Ascending aorta (tissue), 2 donors: ENCODE results near the gene RFTN1. TPM values are rescaled to one million over a fixed set of nuclear protein-coding genes. Genes with fewer than 3 reads are reported as not detected.

ENCODE experiments used
- DNase-seq, 2 donors: peaks; one replicate each; pipeline ENCODE4 v3.0.0-alpha.2; 2019; ENCODE audit warnings: low spot score in 2 of 2
- H3K27ac ChIP-seq, 2 donors: fragments of 200-600 bp; sonication (generic); one replicate each; pipeline ENCODE4 v1.5.1; 2016 to 2017; ENCODE audit warnings: mild to moderate bottlenecking in 1 of 2
- H3K27me3 ChIP-seq: fragments of 200-600 bp; sonication (generic); one replicate; pipeline ENCODE4 v1.5.1; 2017
- H3K36me3 ChIP-seq, 2 donors: fragments of 200-600 bp; sonication (generic); one replicate each; pipeline ENCODE4 v1.5.1; 2016
- H3K4me1 ChIP-seq, 2 donors: fragments of 200-600 bp; sonication (generic); one replicate each; pipeline ENCODE4 v1.5.1; 2016 to 2017; ENCODE audit warnings: mild to moderate bottlenecking in 1 of 2
- H3K4me3 ChIP-seq, 2 donors: fragments of 200-600 bp; sonication (generic); one replicate each; pipeline ENCODE4 v1.5.1; 2016 to 2017; ENCODE audit warnings: mild to moderate bottlenecking in 1 of 2
- H3K9me3 ChIP-seq, 2 donors: fragments of 200-600 bp; sonication (generic); one replicate each; pipeline ENCODE4 v1.5.1; 2016
- intact Hi-C: fragments of 100-400 bp; cut with DNase I; formaldehyde crosslinking; loops from one replicate; pipeline ENCODE4 v1.15.1; 2023
- total RNA-seq: library from RNA; depleted of rRNA; stranded (reverse); fragments of >200 nt; gene quantifications from one replicate; pipeline ENCODE4 v1.1.0, GENCODE V29; 2016
- TF ChIP-seq, protein P1 (sequence below), 3 experiments: fragments of 200-600 bp in 2 of 3; fragments of 450-650 bp in 1 of 3; sonication (generic) in 2 of 3; IDR thresholded peaks; one replicate each; pipeline ENCODE4 v1.5.1; 2016 to 2019; ENCODE audit warnings: antibody characterized with exemption in 3 of 3, mild to moderate bottlenecking in 1 of 3, moderate library complexity in 1 of 3

The RFTN1 gene
- total RNA-seq, 1 donor from 2014 or later = 72.6 TPM

DNA sequence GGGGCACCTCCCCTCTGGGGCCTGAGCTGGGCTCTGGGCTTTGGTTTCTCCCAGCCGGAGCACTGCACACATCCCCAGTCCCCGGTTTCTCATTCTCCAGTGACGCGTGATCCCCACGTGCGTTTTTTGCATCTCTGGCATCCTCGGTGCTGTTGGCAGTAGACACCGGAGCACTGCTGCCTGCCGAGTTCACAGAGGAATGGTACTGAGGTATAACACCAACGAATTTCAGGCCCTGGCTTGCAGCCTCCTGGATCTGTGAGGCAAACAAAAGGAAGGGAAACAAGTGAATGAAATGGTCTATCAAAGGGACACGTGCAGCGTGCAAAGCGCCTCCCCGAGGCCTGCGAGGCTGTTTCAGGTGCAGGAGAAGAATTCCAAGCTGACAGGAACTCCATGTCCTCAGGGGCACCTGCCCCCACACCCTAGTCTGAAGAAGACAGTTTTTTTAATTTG, 135.6 kb downstream of the RFTN1 start:
- intact Hi-C loops = no loop called here
- H3K9me3 ChIP-seq = no peaks in the 10 kb centered on the region
- peak overlapping the region; percentile 15 to 20 for H3K27ac ChIP-seq
- no peak for DNase-seq
- peaks cover 0 to 14% of the 10 kb centered on the region in 2 donors for H3K4me1 ChIP-seq
- no peak overlapping the region for H3K4me3 ChIP-seq
- TF ChIP-seq, protein P1, sequence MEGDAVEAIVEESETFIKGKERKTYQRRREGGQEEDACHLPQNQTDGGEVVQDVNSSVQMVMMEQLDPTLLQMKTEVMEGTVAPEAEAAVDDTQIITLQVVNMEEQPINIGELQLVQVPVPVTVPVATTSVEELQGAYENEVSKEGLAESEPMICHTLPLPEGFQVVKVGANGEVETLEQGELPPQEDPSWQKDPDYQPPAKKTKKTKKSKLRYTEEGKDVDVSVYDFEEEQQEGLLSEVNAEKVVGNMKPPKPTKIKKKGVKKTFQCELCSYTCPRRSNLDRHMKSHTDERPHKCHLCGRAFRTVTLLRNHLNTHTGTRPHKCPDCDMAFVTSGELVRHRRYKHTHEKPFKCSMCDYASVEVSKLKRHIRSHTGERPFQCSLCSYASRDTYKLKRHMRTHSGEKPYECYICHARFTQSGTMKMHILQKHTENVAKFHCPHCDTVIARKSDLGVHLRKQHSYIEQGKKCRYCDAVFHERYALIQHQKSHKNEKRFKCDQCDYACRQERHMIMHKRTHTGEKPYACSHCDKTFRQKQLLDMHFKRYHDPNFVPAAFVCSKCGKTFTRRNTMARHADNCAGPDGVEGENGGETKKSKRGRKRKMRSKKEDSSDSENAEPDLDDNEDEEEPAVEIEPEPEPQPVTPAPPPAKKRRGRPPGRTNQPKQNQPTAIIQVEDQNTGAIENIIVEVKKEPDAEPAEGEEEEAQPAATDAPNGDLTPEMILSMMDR (IDR thresholded peaks at IDR 0.05) = no peak
- H3K36me3 ChIP-seq = peaks cover 4 to 27% of the 10 kb centered on the region in 2 donors
- H3K27me3 ChIP-seq = no peaks in the 10 kb centered on the region

DNA sequence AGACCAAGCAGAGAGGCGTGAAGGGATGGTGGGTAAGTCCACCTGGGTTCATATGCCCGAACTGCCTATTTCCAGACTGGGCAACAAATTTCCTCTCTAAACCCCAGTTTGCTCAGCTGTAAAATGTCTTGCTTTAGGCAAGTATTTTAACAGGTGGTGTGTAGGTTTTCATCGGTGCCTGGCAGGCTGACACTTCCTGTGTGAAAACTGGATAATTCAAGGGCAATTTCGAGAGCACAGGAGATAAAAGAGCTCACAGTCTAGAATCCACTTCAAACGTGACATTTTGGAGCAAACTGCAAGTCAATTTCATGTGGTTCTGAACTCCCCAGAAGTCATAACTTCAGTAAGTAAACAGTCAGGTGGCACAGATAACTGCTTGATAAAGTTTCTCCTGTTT, 136.3 kb downstream of the RFTN1 start:
- Histone ChIP-seq H3K27ac (peak overlapping the region in 1 of 2 donors; percentile 15), H3K4me3 (no peak overlapping the region), H3K9me3 (no peaks in the 10 kb centered on the region), H3K36me3 (peaks cover 4 to 27% of the 10 kb centered on the region in 2 donors), H3K4me1 (peaks cover 0 to 20% of the 10 kb centered on the region in 2 donors), H3K27me3 (no peaks in the 10 kb centered on the region)
- TF ChIP-seq, protein P1 (IDR thresholded peaks at IDR 0.05) = no peak
- DNase-seq = no peak
- intact Hi-C loops = no loop called here

DNA sequence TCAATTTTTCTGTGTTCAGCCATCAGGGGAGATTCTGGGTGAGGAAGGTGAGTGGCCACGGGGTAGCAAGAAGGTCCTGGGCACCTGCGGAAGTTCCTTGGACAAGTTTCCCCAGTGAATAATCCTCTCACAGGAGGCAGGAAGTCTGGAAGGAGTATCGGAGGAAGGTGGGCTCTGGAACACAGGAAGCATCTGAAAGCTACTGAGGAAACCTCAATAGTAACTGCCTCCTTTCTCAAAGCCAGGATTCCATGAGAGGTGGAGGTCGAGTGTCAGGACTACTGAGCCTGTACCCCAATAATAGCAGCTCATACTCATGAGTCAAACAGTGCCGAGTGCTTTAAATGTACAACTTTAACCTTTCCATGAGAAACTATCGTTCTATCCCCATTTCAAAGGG, 137.6 kb downstream of the RFTN1 start:
- peaks cover 4 to 27% of the 10 kb centered on the region in 2 donors for H3K36me3 ChIP-seq
- intact Hi-C loops = no loop called here
- peak overlapping the region; percentile 36 to 75 for H3K27ac ChIP-seq
- DNase-seq = no peak
- no peak overlapping the region for H3K4me3 ChIP-seq
- no peaks in the 10 kb centered on the region for H3K9me3 ChIP-seq
- H3K27me3 ChIP-seq = no peaks in the 10 kb centered on the region
- TF ChIP-seq, protein P1 (IDR thresholded peaks at IDR 0.05) = no peak
- H3K4me1 ChIP-seq = peaks cover 2 to 29% of the 10 kb centered on the region in 2 donors

DNA sequence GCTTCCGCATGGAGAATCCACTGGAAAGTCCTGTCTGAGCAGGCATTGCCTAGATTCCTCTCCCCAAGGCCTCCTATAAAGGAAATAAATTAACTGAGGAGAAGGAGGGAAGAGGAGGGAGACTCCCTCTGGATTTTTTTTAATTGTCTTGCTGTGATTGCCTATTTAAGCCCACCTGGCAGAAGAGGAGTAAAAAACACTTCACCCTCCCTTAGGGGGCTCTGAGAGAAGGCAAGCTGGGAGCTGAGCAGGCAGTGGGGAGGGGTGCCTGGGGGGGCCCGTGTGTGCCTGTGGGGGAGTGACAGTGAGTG, 138.6 kb downstream of the RFTN1 start:
- H3K27me3 ChIP-seq = no peaks in the 10 kb centered on the region
- no peak overlapping the region for H3K4me3 ChIP-seq
- H3K4me1 ChIP-seq = peaks cover 6 to 38% of the 10 kb centered on the region in 2 donors
- H3K36me3 ChIP-seq = peaks cover 4 to 27% of the 10 kb centered on the region in 2 donors
- DNase-seq = no peak
- H3K27ac ChIP-seq = peak overlapping the region; percentile 36 to 75
- intact Hi-C loops = no loop called here
- H3K9me3 ChIP-seq = no peaks in the 10 kb centered on the region
- TF ChIP-seq, protein P1 (IDR thresholded peaks at IDR 0.05) = no peak

DNA sequence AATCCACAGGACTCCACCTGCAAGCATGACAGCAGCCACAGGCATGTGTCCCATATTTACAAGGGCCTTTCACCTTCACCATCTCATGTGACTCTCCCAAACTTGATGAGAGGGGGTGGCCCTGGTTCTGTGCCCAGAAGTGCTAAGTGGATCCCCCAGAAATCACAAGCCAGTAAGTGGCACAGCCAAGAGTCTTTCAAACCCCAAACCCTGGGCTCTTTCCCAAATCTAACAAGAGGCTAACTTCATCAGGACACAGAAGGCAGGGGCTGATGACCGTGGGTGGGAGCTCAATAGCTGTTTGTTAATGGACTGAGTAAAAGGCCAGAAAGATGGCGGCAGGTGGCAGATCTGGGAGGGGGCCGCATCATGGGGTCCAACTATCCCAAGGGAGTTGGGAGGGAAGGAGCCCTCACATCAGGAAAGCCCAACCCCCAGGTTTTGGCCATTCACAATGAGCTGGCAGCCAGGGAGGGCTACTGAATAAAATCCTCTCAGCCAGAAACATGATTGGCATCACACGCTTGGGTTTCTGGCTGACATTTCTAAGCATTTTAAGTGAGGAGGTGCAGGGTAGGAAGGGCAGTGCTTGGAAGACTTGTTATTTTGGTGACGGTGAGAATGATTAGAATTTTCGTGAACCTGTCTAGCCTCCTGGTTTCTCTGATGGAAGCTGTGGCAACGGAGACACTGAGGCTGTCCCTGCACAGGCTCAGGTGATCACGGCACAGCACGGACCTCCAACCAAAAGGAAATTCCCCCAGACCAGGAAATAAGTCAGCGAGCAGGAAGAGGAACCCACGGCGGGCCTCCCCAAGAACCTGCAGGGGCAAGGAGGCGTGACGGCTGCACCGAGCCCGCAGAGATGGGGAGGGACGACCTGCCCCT, 139.2 kb downstream of the RFTN1 start:
- Histone ChIP-seq H3K4me3 (no peak overlapping the region), H3K27ac (peak overlapping the region; percentile 75 to 83), H3K36me3 (peaks cover 8 to 32% of the 10 kb centered on the region in 2 donors), H3K9me3 (no peaks in the 10 kb centered on the region), H3K4me1 (peaks cover 6 to 44% of the 10 kb centered on the region in 2 donors), H3K27me3 (no peaks in the 10 kb centered on the region)
- TF ChIP-seq, protein P1 (IDR thresholded peaks at IDR 0.05) = no peak
- intact Hi-C loops = no loop called here
- no peak for DNase-seq
